Pancreas (tissue), 10 donors: ENCODE measurements around the gene SNAPC4. TPM values are rescaled to one million over a fixed set of nuclear protein-coding genes. Genes with fewer than 3 reads are reported as not detected.
A peak's percentile ranks its signal among the peaks of the same experiment; 100 is the strongest.

Source experiments
- ATAC-seq, 4 donors: fragments of 200-7000 bp; cut with Tn5 transposase; one replicate each; pipeline versions ENCODE4 v1.8.0 to v1.9.1; 2020; ENCODE audit warnings: mild to moderate bottlenecking in 4 of 4, moderate library complexity in 4 of 4
- DNase-seq, 6 donors: peaks; one replicate each; pipeline ENCODE4 v3.0.0-alpha.2; 2020
- FAIRE-seq: peaks from 2 replicates; lab custom pipeline; 2012; peaks lifted over from hg19 to GRCh38; lab: Jason Lieb, UNC
- H3K27ac ChIP-seq, 4 donors: fragments of 200-600 bp; sonication (generic); 1 replicate in 3 of 4; 2 replicates in 1 of 4; pipeline versions ENCODE4 v1.5.0 to v1.8.0; 2020
- H3K27me3 ChIP-seq, 4 donors: fragments of 200-600 bp; one replicate each; pipeline ENCODE4 v1.8.0; 2021
- H3K36me3 ChIP-seq, 3 donors: fragments of 200-600 bp; sonication (generic) in 1 of 3; one replicate each; pipeline versions ENCODE4 v1.5.0 to v1.8.0; 2020 to 2021
- H3K4me1 ChIP-seq, 3 donors: fragments of 200-600 bp; one replicate each; pipeline ENCODE4 v1.8.0; 2021
- H3K4me3 ChIP-seq, 4 donors: fragments of 200-600 bp; sonication (generic) in 2 of 4; one replicate each; pipeline versions ENCODE4 v1.5.0 to v1.8.0; 2020 to 2021
- H3K9me3 ChIP-seq, 4 donors: fragments of 200-600 bp; one replicate each; pipeline ENCODE4 v1.8.0; 2021
- CTCF ChIP-seq, 4 donors: fragments of 200-600 bp; sonication (generic) in 3 of 4; IDR thresholded peaks; one replicate each; pipeline versions ENCODE4 v1.5.0 to v1.8.0; 2021; ENCODE audit warnings: antibody characterized with exemption in 4 of 4
- whole genome bisulfite sequencing, 2 donors: extraction: QIAGEN DNeasy Blood & Tissue Kit; methylation state at CpG; one replicate each; pipeline ENCODE4 v1.1.7; 2013; 5-methylcytosine and 5-hydroxymethylcytosine counted together
- intact Hi-C, 3 donors: fragments of 100-400 bp; cut with DNase I; formaldehyde crosslinking; loops; one replicate each; pipeline versions ENCODE4 v1.11.1 to v1.14.2; 2022
- polyA plus RNA-seq, 2 donors: library from polyadenylated mRNA; stranded (reverse); fragments of 200-250 nt; gene quantifications; one replicate each; pipeline ENCODE4 v1.2.3, GENCODE V29; 2013
- total RNA-seq, 6 donors: library from RNA; stranded (reverse); fragmentation: NEBNext Ultra II Directional in 4 of 6; extraction: Animal tissue kit (Norgen Biotek cat#: 25700) in 4 of 6; gene quantifications; one replicate each; pipeline versions ENCODE4 v1.2.1 to v1.2.4, GENCODE V29; 2021 to 2023
- donor health status: healthy with polysubstance abuse.
- donor health status: DM: no; HTN: no; CAD: no; lungs with moderate emphysema.
- donor health status: DM: no; HTN: no; CAD: no.
- donor health status: control.
- donor health status: control.
- donor health status: Bipolar disorder and iron deficiency.
- donor health status: DM: yes; HTN: yes; CAD: no.
- donor health status: DM: no; HTN: no; CAD: no.
- donor health status: DM: no; HTN: no; CAD: no.
- donor health status: DM: yes; HTN: yes; CAD: no.

SNAPC4 gene
- total and polyA plus RNA-seq, 8 donors: 3.8 to 22.0 (median 5.2) TPM

GRCh38 chr9:136372006-136372405 lies 28.0 kb downstream of the SNAPC4 start:
- H3K27me3 ChIP-seq: no peaks in the 10 kb centered on the region
- intact Hi-C loops: no loop called here
- H3K9me3 ChIP-seq: no peaks in the 10 kb centered on the region
- FAIRE-seq (no peak), ATAC-seq (no peak), DNase-seq (peak in 1 of 6 donors; percentile 40)
- H3K36me3 ChIP-seq: no peaks in the 10 kb centered on the region
- H3K4me3 ChIP-seq: no peak overlapping the region
- WGBS, 2 donors: 91 to 96% methylated on average over 21 of the region's 21 CpGs
- peaks cover 0 to 10% (median 4%) of the 10 kb centered on the region in 3 donors for H3K4me1 ChIP-seq
- H3K27ac ChIP-seq: peak overlapping the region in 2 of 4 donors; percentile 37 to 39
- TF ChIP-seq CTCF (IDR thresholded peaks at IDR 0.05): no peak

GRCh38 chr9:136371533-136371880 lies 28.5 kb downstream of the SNAPC4 start:
- WGBS, 2 donors: 89 to 94% methylated on average over 13 of the region's 13 CpGs
- no peaks in the 10 kb centered on the region for H3K9me3 ChIP-seq
- no peaks in the 10 kb centered on the region for H3K36me3 ChIP-seq
- H3K4me3 ChIP-seq: no peak overlapping the region
- H3K4me1 ChIP-seq: peaks cover 0 to 10% (median 4%) of the 10 kb centered on the region in 3 donors
- intact Hi-C loops: no loop called here
- H3K27ac ChIP-seq: no peak overlapping the region
- FAIRE-seq: no peak
- TF ChIP-seq CTCF (IDR thresholded peaks at IDR 0.05): no peak
- peak in 1 of 6 donors; percentile 49 for DNase-seq
- no peaks in the 10 kb centered on the region for H3K27me3 ChIP-seq
- ATAC-seq: no peak

GRCh38 chr9:136370687-136371532 lies 29.1 kb downstream of the SNAPC4 start:
- Histone ChIP-seq H3K36me3 (no peaks in the 10 kb centered on the region), H3K4me3 (no peak overlapping the region), H3K27me3 (no peaks in the 10 kb centered on the region), H3K4me1 (peaks cover 0 to 10% (median 4%) of the 10 kb centered on the region in 3 donors), H3K9me3 (no peaks in the 10 kb centered on the region), H3K27ac (no peak overlapping the region)
- 94% methylated on average over 53 to 54 of the region's 54 CpGs for WGBS, 2 donors
- FAIRE-seq (no peak), ATAC-seq (no peak), DNase-seq (peak in 1 of 6 donors; percentile 39)
- intact Hi-C loops: no loop called here
- TF ChIP-seq CTCF (IDR thresholded peaks at IDR 0.05): no peak

- H3K4me3 ChIP-seq: no peak overlapping the region
- ATAC-seq (no peak), FAIRE-seq (no peak), DNase-seq (peak in 1 of 6 donors; percentile 34)
- H3K36me3 ChIP-seq: no peaks in the 10 kb centered on the region
- no peak overlapping the region for H3K27ac ChIP-seq
- H3K9me3 ChIP-seq: no peaks in the 10 kb centered on the region
- H3K4me1 ChIP-seq: peaks cover 0 to 10% (median 4%) of the 10 kb centered on the region in 3 donors
- intact Hi-C loops: no loop called here
- TF ChIP-seq CTCF (IDR thresholded peaks at IDR 0.05): no peak
- WGBS, 2 donors: 93% methylated on average over 19 of the region's 19 CpGs
- H3K27me3 ChIP-seq: no peaks in the 10 kb centered on the region
Measured at GRCh38 chr9:136370037-136370436, 29.9 kb downstream of the SNAPC4 start.

GRCh38 chr9:136368190-136368589 lies 31.8 kb downstream of the SNAPC4 start:
- Histone ChIP-seq H3K27me3 (no peaks in the 10 kb centered on the region), H3K4me3 (no peak overlapping the region), H3K27ac (no peak overlapping the region), H3K36me3 (no peaks in the 10 kb centered on the region), H3K4me1 (peaks cover 0 to 9% (median 3%) of the 10 kb centered on the region in 3 donors), H3K9me3 (no peaks in the 10 kb centered on the region)
- no peak for TF ChIP-seq CTCF (IDR thresholded peaks at IDR 0.05)
- intact Hi-C loops: no loop called here
- FAIRE-seq: no peak
- DNase-seq: peak in 1 of 6 donors; percentile 30
- ATAC-seq: no peak
- 69 to 80% methylated on average over 18 of the region's 18 CpGs for WGBS, 2 donors
